Measurements from ENCODE around the gene OR2V2.
"Not testable (repeated sequence)": the region's sequence is repeated elsewhere in the genome, so short reads cannot be mapped to it uniquely, and the experiment has no call there.

OR2V2 gene

DNA sequence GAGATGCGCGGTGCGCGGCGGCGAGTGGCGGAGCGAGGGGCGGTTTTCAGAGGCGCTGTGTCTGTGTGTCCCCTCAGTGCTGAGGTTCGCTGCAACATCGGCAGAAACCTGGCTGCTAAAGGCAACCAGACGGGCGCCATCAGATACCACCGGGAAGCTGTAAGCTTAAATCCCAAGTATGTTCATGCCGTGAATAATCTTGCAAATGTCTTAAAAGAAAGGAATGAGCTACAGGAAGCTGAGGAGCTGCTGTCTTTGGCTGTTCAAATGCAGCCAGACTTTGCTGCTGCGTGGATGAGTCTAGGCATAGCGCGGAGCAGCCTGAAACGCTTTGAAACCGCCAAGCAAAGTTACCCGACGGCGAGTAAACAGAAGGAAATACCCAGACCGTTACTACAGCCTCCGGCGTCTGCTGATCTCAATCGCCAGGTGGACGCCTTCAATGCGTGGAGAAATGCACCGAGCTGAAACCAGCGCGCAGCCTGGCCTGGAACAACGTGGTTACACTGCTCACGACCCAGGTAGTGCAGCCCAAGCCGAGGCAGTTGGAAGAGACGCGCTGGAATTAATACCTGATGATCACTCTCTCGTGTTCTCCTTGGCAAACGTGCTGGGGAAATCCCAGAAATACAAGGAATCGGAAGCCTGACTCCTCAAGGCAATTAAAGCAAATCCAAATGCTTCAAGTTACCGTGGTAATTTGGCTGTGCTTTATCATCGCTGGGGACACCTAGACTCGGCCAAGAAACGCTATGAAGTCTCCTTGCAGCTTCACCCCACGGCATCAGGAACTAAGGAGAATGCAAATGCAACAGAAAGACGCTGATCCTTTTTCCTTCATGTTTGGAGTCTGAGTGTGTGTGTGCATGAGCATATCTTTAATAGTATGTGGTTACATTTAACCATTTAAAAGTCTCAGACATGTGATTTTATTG, 32.3 kb upstream of the OR2V2 start:
- no peak for DNase-seq (ENCODE audit: low read depth in 2 of 2)

DNA sequence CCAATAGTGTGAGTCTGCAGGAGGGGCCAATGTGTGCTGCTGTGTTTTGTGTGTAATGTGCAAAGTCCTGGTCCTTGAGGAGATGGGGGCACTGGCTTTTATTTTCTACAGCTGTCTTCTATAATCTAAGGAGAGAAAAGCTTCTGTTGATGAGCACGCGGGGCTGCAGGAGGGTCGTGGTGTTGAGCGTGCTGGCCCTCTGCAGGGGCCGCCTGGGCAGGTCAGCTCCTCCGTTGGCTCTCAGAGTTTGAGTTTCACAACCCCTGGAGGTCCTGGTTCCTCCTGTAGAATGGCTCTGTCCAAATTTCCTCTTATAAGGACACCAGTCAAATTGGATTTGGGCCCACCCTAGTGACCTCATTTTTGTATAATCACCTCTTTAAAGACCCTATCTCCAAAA, 29.0 kb upstream of the OR2V2 start:
- DNase-seq (ENCODE audit: low read depth in 2 of 2) = no peak

DNA sequence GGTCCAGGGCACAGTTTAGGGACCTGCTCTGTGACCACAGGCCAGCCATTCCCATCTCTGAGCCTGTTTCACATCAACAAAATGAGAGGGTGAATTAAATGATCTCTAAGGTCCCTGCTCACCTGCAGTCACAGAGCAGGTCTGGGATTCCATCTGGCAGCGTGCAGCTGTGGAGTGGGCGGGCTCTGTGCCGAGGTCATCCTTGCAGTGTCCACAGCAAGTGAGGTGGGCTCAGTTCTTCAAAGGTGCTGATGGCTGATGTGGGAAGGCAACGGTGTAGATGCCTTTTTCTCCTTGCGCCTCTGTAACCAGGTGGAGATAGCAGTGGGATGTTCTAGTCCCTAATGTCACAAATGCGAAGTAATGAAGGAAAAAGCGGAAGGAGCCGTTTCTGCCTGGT, 28.3 kb upstream of the OR2V2 start:
- DNase-seq (ENCODE audit: low read depth in 2 of 2) = no peak

DNA sequence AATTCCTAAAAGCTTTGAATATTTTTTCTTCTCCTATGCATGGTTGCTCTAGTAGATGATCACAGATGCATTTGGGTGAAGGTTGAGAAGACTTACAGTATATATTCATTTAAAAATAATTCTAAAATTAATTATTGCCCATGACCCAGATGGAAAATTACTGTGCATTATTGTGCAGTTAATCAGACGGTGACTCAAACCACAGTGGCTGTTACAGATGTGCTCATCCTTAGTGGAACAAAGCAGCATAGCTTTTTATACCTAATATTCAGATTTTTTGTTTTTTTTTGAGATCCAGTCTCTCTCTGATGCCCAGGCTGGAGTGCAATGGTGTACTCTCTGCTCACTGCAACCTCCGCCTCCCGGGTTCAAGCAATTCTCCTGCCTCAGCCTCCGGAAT, 27.1 kb upstream of the OR2V2 start:
- no peak for DNase-seq (ENCODE audit: low read depth in 2 of 2)

DNA sequence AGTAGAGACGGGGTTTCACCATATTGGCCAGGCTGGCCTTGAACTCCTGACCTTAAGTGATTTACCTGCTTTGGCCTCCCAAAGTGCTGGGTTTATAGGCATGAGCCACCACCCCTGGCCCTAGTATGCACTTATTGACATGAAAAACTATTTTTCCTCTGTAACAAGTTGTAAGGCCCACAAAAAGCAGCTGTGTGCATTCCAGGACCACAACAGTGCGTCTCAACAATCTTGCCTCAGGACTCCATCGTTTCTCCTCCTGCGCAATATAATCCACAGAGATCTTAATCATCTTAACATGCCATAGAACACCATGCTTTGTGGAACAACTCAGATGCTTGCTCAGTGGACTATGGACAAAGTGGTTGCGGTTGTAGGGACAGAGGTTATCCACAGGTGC, 26.6 kb upstream of the OR2V2 start:
- DNase-seq (ENCODE audit: low read depth in 2 of 2) = no peak

DNA sequence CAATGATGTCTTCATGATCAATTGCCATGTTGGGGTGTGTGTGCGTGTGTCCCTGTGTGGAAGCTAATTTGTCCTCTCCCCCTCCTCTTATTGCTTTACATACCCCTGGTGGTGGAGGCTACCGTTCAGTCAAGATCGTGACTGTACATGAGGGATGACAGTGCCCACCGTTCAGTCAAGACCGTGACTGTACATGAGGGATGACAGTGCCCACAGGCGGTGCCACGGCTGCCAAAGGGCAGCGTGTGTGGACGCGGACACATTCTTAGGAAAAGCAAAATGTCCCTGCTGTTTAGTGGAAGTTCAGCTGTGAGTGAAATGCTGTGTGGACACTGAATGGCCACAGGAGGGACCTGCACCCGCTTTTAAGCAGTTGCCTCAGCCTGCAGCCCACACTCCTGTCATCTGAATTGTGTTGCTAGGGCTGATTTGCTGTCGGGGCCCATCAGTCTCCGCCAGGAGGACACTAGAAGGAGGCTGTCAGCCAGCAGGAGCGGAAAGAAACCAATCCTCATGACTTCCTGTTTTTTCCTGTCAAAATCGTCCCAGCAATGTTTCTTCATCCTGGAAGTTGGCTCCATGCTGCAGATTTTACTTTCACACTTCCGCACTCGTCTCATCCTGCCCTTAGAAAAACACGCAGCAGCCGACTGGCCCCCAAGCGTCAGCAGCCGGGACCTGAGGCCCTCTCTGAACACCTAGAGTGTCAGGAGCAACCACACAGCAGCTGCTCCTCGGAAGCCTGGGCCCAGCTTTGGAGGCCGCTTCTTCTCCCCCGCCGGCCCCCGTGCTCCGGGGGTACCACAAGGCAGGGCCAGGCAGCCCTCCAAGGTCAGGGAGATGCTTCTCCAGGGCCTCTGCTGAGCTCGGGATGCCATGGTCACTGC, 25.5 kb upstream of the OR2V2 start:
- DNase-seq (ENCODE audit: low read depth in 2 of 2) = no peak

DNA sequence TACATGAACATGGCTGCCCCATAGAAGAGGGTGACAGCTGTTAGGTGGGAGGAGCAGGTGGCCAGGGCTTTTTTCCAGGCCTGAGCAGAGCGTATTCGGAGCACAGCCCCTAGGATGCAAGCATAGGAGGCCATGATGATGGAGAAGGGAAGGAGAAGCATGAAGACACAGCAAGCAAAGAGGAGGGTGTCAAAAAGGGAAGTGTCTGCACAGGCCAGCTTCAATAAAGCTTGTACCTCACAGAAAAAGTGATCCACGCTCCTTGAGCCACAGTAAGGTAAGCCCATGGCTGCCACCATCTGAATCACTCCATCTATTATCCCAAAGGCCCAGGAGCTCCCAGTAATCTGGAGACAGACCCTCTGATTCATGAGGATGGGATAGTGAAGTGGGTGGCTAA, 22.9 kb upstream of the OR2V2 start:
- DNase-seq (ENCODE audit: low read depth in 2 of 2) = no peak

DNA sequence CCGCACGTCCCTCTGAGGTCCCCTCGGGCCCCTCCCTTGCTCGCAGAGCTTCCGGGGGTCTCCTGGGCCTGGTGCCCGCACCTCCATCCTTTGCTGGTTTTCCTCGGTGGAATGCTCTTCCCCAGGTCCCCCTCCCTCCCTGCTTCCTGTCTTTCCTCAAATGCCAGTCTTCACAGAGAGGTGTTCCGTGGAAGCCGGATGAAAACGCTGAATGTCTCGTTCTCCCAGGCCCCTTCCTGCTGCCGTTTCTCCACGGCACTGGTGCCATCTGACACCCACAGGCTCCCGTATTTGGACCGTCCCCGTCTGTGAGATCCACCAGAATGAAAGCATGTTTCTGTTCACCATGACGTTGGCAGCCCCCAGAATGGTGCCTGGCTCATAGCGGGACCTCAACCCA, 20.5 kb upstream of the OR2V2 start:
- DNase-seq (ENCODE audit: low read depth in 2 of 2) = no peak

DNA sequence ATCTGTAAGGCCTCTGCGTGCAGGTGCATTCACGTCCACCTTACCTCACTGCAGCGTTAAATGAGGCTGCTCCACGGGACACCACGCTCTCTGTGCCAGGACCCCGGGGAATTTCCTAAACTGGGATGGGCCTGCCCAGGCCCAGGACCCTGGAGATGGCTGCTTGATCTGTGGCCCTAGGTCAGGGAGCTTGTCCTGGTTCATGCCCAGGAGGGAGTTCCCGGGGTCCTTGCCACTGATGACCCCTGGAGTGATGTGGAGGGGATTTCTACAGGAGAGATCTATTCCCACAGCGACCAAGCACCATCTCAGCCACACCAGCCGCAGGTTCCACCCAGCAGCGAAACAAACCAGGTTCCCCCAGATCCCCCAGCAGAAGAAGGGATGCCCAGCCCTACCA, 19.9 kb upstream of the OR2V2 start:
- no peak for DNase-seq (ENCODE audit: low read depth in 2 of 2)

DNA sequence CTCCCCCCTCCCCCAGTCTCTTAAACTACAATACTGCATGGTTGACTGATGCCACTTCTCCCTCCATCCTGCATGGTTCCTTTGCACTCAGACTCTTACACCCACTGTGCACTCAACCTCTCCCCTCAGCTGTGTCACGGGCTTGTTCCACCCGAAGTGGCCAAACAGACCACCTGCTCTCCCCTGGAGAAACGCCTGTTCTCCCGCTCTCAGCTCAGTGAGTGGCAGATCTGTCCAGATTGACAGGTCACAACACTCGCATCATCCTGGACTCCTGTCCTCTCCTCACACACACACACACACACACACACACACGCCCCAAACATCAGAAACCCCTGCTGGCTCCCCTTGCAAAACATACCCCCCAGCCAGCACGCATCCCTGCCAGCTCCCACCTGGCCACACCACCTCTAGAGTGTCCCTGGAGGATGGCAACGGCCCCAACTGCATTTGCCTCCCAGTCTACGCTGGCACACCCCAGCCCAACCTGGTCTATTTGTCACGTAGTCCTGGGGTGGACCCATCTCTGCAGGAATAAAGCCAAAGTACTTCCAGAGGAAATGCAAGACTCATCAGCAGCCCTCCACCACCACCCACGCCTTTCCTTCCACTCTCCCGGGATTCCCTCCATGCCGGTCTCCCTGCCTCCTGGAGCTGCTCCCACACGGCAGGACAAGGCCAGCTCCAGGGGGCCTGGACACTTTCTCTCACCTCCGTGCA, 19.3 kb upstream of the OR2V2 start:
- no peak for DNase-seq (ENCODE audit: low read depth in 2 of 2)

DNA sequence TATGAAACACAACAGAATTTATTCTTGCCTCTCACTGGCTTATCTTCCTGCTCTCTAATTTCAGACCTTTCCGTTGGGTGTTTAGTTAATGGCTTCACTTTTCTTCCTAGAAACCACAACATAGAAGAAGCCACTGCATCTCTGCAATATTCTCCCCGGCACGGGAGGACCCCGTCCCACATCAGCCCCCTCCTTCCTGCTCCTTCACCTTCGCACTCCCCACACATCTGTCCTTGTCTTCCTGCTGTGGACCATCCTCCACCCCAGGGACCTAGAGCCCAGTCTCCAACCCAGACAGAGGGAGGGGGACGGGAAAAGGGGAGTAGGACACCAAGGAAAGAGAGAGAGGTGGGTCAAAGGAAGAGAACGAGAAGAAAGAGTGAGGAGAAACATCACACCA, 17.8 kb upstream of the OR2V2 start:
- DNase-seq (ENCODE audit: low read depth in 2 of 2) = no peak

DNA sequence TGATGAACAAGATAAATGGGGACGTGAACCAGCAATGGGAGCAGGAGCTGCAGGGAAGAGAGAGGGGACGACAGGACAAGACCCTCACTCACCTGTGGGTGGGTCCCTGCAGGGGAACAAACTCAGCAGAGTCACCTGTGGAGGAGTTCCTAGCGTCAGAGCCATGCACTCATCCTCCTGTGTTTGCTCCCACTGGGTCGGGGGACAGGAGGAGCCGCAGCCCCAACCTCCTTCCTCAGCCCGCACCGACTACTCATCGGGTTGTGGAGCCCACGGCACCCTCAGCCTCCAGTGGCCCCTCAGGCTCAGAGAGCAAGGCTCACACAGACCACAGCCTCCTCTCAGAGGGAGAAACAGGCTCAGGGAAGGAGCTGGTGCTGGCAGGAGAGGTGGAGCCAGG, 17.3 kb upstream of the OR2V2 start:
- DNase-seq (ENCODE audit: low read depth in 2 of 2) = not testable (repeated sequence)

DNA sequence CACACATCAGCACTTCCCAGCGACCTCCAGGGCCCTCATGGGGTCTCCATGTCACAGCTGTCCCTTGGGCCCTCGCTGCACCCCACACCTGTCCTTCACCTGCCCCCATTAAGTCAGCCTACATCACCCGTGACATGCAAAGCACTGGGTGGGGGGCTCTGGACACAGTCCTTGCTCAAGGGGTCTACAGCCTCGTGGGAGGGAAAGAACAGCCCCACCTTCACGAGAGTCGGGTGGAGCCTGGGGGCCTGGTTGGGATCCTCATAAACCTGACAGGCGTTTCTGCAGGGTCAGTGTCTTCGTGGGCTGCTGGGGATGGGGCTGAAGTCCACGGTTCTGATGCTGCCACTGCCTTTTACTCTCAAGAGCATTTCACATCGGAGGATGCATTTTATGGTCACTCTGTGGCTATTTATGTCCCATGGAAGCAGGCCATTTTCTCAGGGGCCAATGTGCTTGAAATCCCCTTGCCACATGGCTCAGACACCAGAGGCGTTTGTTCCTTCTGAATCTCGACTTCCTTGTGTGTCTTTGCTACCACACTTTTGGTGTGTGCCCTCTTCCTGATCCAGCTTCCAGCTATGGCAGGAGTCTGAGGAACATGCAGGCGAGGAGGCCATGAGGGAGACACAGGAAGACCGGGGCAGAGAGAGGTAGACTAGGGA, 16.4 kb upstream of the OR2V2 start, which contains the start of gene OR2V1:
OR2V1 (minus strand) TSS at position 338 of the 665 bp plus-strand sequence. CDS start 5,865 bp downstream, outside the sequence.
- DNase-seq (ENCODE audit: low read depth in 2 of 2) = no peak

DNA sequence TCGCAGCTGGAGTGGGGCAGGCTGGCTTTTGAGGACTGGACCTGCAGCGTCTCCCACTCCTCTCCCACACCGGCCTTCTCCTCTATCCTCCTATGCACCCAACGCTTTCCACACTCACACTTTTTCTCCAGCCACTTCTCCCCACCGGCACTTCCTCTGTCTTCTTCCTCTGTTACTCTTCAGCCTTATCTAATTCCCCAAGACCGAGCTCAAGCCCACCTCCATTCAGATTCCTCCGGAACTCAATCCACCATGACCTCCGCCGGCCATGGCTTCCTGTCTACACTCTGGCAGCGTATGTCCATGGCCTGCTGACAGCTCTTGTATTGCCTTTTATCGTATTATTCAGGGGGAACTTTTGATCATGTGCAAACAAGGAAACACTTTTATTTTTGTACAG, 15.9 kb upstream of the OR2V2 start:
- DNase-seq (ENCODE audit: low read depth in 2 of 2) = no peak

DNA sequence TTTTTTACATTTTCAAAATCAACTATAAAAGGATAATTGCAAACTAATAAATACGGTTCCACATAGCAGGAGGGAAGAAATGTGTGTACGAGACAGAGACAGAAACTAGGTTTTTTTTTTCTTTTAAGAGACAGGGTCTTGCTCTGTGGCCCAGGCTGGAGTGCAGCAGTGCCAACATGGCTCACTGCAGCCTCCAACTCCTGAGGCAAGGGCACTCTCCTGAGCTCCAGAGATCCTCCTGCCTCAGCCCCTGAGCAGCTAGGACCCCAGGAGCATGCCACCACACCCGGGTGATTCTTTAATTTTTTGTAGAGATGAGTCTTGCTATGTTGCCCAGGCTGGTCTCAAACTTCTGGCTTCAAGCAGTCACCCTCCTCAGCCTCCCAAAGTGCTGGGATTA, 14.3 kb upstream of the OR2V2 start:
- no peak for DNase-seq (ENCODE audit: low read depth in 2 of 2)

DNA sequence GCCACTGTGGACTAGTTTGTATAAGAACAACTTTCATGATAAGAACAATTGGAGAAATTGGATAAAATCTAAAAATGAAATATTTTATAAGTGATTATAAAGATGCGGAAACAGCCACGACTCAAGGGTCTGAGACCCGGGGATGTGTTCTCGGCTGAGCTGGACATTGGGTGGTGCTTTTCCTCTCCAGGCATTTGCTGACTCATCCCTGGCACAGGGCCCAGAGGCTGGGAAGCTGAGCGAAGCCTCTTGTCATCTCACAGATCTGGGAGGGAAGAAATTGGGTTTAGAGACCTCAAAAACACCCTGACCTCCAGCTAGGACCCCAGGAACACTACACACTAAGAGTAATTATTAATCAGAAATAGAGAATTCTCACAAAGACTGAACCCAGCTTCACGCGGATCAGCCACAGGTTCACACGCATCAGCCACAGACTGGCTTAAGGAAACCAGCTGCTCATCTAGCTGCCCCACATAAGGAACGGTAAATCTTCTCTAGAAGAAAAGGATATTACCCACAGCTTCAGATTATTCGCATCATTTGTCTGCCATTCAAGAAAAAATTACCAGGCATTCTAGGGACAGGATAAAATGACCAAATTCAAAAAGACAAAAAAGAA, 13.7 kb upstream of the OR2V2 start:
- DNase-seq (ENCODE audit: low read depth in 2 of 2) = no peak

DNA sequence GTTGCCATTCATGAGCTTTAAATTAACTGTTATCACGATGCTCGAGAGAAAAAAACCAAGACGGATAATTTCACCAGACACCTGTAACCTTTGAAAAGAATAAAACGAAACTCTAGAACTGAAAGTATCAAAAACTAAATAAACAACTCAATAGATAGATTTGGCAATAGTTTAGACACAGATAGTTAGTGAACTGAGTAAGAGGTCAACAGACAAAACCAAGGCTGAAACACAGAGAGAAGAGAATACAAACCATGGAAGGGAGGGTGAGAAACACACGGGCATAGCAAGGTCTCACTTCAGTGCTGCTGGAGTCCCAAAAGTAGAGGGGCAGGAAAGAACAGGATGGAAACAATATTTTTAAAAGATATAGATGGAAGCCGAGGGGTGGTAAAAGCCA, 13.1 kb upstream of the OR2V2 start:
- DNase-seq (ENCODE audit: low read depth in 2 of 2) = no peak

DNA sequence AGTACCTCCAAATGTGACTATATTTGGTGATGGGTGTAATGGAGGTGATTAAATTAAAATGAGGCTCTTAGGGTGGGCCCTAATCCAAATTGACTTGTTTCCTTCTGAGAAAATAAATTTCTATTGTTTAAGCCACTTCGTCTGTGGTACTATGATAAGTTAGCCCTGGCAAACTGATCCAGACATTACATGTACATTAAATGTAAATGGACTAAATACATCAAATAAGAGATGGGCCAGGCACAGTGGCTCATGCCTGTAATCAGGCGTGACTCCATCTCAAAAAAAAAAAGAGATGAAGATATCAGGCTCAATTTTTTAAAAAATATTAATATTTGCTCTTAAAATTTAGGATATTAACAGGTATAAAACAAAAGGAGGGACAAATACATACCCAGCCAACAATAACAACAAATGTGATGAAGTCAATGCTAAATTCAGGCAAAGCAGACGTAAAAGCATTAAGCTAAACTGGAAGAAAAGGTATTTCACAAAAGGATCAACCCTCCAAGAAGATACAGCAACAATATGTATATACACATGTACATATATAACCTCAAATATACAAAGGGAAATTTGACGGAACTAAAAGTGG, 10.9 kb upstream of the OR2V2 start:
- DNase-seq (ENCODE audit: low read depth in 2 of 2) = no peak

DNA sequence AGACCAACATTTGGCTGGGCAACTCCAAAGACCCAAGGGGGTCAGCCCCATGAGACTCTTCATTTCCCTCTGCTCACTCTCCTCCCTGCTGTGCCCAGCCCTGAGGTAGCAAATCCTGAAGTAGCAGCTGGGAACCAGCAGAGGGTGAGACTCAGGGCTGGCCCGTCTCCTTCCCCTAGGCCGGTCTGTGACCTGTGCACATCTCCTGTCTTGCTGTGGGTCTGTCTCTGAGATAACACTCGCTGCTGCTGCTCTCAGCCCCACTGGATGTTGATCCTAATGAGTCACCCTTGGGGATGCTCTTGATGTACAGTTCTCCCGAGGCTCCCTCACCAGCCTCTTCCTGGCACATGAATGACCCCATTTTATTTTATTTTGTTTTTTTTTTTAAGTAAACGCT, 9.1 kb upstream of the OR2V2 start:
- DNase-seq (ENCODE audit: low read depth in 2 of 2) = no peak

DNA sequence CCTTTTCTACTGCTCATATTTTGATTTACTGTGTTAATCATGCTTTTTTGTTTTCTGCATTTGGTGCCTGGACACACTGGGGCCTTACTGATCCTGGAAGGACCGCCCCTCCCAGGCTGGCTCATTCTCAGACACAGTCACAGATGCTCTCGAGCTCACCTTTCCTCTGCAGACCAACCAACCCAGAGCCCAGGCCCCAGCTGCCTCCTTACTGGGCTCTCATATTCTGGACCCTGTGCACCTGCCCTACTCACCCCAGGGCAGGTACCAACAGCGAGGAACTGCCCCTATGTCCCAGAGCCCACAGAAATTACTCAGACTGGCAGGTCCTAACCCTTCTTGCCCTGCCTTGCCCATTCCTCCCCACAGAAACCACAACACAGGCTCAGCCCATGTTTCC, 6.6 kb upstream of the OR2V2 start:
- no peak for DNase-seq (ENCODE audit: low read depth in 2 of 2)

DNA sequence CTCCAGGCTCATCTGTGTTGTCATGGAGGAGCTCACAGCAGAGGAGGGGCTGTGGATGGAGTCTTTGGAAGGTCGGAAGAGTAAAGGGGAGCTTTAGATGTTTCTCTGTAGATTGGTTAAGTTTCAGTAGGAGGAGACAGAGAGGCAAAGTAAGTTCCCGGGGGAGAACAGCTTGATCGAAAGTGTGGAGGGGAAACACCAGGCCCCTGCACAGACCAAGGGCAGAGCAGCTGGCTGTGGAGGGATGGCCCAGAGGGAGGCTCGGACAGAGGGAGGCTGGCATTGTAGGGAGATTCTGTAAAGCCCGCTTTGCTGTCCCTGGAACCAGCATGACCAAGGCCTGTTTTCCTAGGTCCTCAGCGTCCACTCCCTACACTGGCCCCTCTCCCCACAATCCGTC, 5.3 kb upstream of the OR2V2 start:
- DNase-seq (ENCODE audit: low read depth in 2 of 2) = no peak
